Measurements from ENCODE around the gene SPEF2. TPM values are rescaled to one million over a fixed set of nuclear protein-coding genes. Genes with fewer than 3 reads are reported as not detected.

The SPEF2 gene
- total RNA-seq, 1 donor from 2014 or later, result 0.96 TPM

DNA sequence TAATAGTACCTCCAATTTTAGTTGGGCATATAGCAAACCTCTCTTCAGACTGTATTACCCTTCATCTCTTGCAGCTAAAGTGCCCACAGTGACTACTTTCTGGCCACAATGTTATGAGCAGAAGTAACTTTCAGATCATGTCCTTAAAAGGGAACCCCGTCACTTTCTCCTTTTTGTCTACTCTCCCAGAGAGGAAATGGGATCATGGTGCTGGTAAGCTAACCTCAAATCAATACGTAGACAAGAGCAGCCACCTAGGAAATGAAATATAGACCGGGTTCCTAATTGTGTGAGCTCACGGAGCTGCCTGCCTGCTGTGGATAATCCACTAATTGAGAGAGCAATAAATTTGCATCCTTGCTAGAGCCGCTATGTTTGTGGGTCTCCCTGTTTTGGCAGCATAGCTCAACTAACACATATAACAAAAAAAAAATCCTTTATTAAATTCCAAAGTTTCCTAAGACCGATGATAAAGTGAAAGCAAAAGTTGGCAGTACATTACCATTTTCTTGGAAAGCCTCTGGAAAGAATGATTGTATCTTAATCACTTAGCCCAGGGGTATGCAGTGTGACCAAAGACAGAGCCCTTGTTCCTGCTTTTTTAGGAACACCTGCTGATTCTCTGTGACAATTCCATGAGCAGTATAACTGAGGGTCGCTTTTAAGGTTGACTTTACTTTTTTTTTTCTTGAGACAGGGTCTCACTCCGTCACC, 233.5 kb downstream of the SPEF2 start:
- no peak overlapping the region for H3K4me3 Mint-ChIP-seq (ENCODE audit: unreplicated experiment)
- H3K36me3 Mint-ChIP-seq (ENCODE audit: unreplicated experiment), result peaks cover 5% of the 10 kb centered on the region
- DNase-seq, result no peak
- H3K27ac Mint-ChIP-seq (ENCODE audit: unreplicated experiment), result no peak overlapping the region
- H3K9me3 Mint-ChIP-seq (ENCODE audit: unreplicated experiment), result peaks cover 5% of the 10 kb centered on the region
- TF ChIP-seq, protein P1, sequence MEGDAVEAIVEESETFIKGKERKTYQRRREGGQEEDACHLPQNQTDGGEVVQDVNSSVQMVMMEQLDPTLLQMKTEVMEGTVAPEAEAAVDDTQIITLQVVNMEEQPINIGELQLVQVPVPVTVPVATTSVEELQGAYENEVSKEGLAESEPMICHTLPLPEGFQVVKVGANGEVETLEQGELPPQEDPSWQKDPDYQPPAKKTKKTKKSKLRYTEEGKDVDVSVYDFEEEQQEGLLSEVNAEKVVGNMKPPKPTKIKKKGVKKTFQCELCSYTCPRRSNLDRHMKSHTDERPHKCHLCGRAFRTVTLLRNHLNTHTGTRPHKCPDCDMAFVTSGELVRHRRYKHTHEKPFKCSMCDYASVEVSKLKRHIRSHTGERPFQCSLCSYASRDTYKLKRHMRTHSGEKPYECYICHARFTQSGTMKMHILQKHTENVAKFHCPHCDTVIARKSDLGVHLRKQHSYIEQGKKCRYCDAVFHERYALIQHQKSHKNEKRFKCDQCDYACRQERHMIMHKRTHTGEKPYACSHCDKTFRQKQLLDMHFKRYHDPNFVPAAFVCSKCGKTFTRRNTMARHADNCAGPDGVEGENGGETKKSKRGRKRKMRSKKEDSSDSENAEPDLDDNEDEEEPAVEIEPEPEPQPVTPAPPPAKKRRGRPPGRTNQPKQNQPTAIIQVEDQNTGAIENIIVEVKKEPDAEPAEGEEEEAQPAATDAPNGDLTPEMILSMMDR (IDR thresholded peaks at IDR 0.05; ENCODE audit: partially characterized antibody, unreplicated experiment), result no peak
- H3K4me1 Mint-ChIP-seq (ENCODE audit: low read depth, unreplicated experiment), result no peaks in the 10 kb centered on the region
- H3K27me3 Mint-ChIP-seq (ENCODE audit: unreplicated experiment), result no peaks in the 10 kb centered on the region

DNA sequence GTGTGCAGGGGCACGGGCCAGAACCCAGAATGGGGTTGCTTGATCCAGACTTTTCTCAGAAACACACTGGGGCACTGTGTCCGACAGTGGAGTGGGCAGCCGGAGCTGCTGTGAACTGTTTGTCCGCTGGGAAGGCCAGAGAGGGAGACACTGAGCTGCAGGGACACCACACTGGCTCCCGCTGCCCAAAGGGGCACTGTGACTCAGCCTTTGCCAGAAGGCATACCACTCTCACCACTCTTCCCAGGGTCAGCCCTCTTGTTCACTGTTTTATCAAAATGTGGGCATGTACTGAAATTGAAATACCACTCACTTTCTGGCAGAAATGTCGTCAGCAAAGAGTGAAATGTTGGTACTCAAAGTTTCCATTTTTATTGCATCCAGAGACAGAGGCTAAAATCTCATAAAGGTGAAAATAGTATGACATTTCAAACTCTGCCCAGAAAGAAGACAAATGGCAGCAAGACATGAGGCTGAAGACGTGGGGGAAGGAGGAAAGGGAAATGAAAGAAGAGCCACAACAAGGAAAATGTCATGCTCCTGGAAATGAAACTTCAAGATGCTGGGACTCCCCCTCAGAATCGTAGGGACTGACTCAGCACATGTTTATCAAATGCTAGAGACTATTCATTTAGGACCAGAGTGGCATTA, 234.5 kb downstream of the SPEF2 start:
- no peaks in the 10 kb centered on the region for H3K36me3 Mint-ChIP-seq (ENCODE audit: unreplicated experiment)
- no peak for DNase-seq
- no peak overlapping the region for H3K27ac Mint-ChIP-seq (ENCODE audit: unreplicated experiment)
- H3K4me3 Mint-ChIP-seq (ENCODE audit: unreplicated experiment), result no peak overlapping the region
- H3K9me3 Mint-ChIP-seq (ENCODE audit: unreplicated experiment), result no peaks in the 10 kb centered on the region
- H3K27me3 Mint-ChIP-seq (ENCODE audit: unreplicated experiment), result no peaks in the 10 kb centered on the region
- TF ChIP-seq, protein P1 (IDR thresholded peaks at IDR 0.05; ENCODE audit: partially characterized antibody, unreplicated experiment), result no peak
- H3K4me1 Mint-ChIP-seq (ENCODE audit: low read depth, unreplicated experiment), result no peaks in the 10 kb centered on the region

DNA sequence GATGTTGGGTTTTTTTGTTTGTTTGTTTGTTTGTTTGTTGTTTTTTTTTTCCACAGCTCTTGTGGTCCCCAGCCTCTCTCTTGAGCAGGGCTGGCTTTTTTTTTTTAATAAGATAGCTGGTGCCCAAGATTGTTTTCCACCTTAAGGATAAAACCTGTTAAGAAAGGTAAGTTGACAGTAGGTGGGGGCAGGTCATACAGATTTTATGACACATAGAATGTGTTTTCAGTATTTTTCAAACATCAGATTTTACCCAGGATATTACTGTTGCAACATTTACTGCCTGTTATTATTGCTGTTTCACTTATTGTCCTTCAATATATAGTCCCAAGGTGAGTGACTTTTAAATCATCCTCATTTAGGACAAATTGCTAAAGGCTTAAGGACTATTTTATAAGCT, 235.1 kb downstream of the SPEF2 start:
- DNase-seq, result no peak
- Mint-ChIP-seq H3K4me1 (ENCODE audit: low read depth, unreplicated experiment) (no peaks in the 10 kb centered on the region), H3K27me3 (ENCODE audit: unreplicated experiment) (no peaks in the 10 kb centered on the region), H3K9me3 (ENCODE audit: unreplicated experiment) (no peaks in the 10 kb centered on the region), H3K4me3 (ENCODE audit: unreplicated experiment) (no peak overlapping the region), H3K36me3 (ENCODE audit: unreplicated experiment) (no peaks in the 10 kb centered on the region), H3K27ac (ENCODE audit: unreplicated experiment) (no peak overlapping the region)
- TF ChIP-seq, protein P1 (IDR thresholded peaks at IDR 0.05; ENCODE audit: partially characterized antibody, unreplicated experiment), result no peak

DNA sequence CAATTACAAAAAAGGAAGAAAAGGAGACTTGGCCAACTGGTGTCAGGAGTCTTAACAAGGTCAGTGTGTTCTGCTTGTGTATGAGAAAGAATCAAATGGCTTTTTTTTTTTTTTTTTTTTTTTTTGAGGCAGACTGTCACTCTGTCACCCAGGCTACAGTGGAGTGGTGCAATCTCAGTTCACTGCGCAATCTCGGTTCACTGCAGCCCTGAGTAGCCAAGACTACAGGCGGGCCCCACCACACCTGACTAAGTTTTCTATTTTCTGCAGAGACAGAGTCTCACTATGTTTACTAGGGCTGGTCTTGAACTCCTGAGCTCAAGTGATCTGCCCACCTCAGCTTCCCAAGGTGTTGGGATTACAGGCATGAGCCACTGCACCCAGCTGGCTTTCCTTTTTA, 236.0 kb downstream of the SPEF2 start:
- no peak for DNase-seq
- TF ChIP-seq, protein P1 (IDR thresholded peaks at IDR 0.05; ENCODE audit: partially characterized antibody, unreplicated experiment), result no peak
- H3K4me1 Mint-ChIP-seq (ENCODE audit: low read depth, unreplicated experiment), result no peaks in the 10 kb centered on the region
- no peaks in the 10 kb centered on the region for H3K9me3 Mint-ChIP-seq (ENCODE audit: unreplicated experiment)
- no peak overlapping the region for H3K27ac Mint-ChIP-seq (ENCODE audit: unreplicated experiment)
- no peaks in the 10 kb centered on the region for H3K27me3 Mint-ChIP-seq (ENCODE audit: unreplicated experiment)
- H3K4me3 Mint-ChIP-seq (ENCODE audit: unreplicated experiment), result no peak overlapping the region
- H3K36me3 Mint-ChIP-seq (ENCODE audit: unreplicated experiment), result no peaks in the 10 kb centered on the region

DNA sequence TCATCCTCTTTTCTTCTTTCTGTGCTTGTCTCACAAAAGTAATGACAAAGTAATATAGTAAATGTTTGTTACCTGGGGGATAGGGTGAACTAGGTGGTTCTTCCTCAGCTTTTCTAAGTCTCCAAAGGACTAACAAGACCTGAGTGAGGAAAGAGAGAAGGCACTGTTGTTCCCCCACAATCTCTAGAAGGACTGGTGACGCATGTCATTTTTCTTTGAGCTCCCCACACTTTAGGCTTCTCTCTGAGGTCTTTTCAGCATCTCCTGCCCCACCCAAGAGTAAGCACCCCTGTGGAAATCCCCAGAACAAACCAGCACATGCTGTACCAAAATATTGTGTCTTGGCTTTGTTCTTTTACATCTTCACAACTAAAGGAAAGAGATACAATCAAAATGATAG, 236.6 kb downstream of the SPEF2 start:
- Mint-ChIP-seq H3K9me3 (ENCODE audit: unreplicated experiment) (no peaks in the 10 kb centered on the region), H3K36me3 (ENCODE audit: unreplicated experiment) (no peaks in the 10 kb centered on the region), H3K4me1 (ENCODE audit: low read depth, unreplicated experiment) (no peaks in the 10 kb centered on the region), H3K27ac (ENCODE audit: unreplicated experiment) (no peak overlapping the region), H3K4me3 (ENCODE audit: unreplicated experiment) (no peak overlapping the region), H3K27me3 (ENCODE audit: unreplicated experiment) (no peaks in the 10 kb centered on the region)
- TF ChIP-seq, protein P1 (IDR thresholded peaks at IDR 0.05; ENCODE audit: partially characterized antibody, unreplicated experiment), result no peak
- DNase-seq, result no peak

Data from glutamatergic neuron (in vitro differentiated cells).